Astrocyte of the hippocampus (primary cell): ENCODE data around the gene NWD2.

ENCODE experiments used
- DNase-seq: peaks from one replicate; pipeline ENCODE4 v3.0.0; 2011; ENCODE audit warnings: low read depth, low spot score

The NWD2 gene

DNA sequence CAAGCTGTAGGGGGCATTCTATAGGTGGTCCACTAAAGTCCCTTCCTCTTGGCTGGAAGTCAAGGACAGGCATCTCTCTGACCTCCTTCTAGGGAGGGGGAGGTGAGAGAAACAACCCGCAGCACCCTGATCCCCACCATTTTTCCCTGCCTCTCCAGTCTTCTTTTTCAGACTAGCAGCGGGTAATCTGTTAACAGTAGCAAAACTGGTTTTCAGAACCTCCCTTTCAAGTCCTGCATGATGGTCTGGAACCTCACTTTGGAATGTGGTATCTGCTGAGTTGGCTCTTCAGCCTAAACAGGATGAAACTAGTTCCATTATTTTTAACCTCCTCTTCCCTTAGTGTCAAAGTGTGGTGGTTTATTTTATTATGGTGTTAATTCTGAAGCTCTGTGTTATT lies 196.0 kb downstream of the NWD2 start:
- DNase-seq: no peak

- peak; percentile 3 for DNase-seq
Observed at GRCh38 chr4:37441231-37442061, 196.9 kb downstream of the NWD2 start.

GRCh38 chr4:37442062-37442323 lies 197.4 kb downstream of the NWD2 start:
- no peak for DNase-seq

DNA sequence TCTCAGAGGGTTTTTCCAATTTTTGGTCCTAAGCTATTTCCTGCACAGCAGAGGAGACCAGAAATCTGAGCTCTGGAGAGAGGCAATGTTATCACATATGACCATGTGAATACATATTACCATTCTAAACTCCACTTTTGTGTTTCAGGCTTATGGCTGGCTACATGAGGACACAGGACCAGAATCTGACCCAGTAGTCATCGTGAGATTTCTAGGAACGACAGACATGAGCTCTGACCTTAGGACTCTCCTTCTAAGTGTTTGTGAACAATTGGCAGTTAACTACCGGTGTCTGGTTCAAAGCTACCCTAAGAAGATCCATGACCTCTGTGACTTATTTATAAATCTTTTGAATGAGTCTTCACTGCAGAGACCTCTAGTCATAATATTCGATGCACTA lies 198.6 kb downstream of the NWD2 start:
- no peak for DNase-seq

DNA sequence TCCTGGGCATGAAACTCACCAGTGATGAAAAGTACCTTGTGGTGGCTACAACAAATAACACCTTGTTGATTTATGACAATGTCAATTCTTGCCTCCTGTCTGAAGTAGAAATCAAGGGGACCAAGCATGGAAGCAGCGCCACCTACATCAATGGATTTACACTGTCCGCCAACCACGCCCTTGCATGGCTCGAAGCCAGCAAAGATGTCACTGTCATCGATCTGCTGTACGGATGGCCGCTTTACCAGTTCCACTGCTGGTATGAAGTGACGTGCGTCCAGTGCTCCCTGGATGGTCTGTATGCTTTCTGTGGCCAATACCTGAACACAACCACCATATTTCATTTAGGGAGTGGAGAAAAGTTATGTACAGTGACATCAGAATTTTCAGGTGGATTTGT lies 200.5 kb downstream of the NWD2 start:
- DNase-seq: no peak

DNA sequence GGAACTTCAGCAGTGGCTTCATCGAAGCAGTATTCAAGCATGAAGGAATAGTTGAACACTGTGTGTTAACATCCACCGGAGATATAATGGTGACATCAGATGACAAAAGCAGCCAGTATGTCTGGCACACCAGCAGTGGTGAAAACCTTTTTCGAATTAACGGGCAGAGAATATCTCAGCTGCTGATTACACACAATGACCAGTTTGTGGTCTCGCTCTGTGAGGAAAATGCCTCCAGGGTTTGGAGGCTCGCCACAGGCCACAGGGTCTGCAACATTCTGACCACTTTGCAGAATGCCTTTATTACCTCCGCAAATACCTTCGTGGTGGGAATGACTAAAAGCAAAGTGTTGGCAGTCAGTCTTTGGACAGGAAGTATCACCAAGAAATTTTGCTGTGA lies 201.5 kb downstream of the NWD2 start:
- peak; percentile 88 for DNase-seq

DNA sequence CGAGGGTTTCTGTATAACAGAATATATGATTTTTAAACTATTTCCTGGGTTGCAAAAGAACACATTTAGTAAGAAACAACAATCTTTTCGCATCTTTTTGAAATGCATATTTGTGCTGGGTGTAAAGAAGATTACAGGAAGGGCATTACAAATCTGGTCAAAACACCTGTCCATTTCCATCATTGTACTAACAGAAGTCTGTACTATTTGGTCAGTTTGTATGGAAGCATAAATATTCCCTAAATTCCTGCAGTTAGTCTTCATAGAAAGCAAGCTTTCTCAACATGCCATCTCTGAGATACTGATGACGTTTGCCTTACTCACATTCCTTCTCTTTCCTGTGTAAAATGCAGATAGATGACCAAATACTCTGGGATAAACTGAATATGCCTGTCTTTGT lies 203.3 kb downstream of the NWD2 start:
- no peak for DNase-seq

DNA sequence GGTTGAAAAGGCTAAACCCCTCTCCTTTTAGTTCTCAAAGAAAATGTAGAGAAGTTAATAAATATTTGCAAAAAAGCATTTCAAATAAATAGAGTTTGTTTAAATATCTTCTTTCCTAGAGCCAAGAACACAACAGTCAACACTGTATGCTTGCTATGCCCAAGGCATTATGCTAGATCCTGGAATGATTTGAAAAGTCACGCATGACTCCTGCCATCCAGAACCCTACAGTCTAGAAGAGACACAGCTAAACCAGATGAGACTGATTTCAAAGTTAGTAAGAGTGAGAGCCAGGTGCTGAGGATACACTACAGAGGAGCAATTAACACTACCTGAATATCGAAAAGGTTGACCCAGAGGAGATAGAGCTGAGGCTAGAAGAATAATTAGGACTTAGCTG lies 205.8 kb downstream of the NWD2 start:
- no peak for DNase-seq

DNA sequence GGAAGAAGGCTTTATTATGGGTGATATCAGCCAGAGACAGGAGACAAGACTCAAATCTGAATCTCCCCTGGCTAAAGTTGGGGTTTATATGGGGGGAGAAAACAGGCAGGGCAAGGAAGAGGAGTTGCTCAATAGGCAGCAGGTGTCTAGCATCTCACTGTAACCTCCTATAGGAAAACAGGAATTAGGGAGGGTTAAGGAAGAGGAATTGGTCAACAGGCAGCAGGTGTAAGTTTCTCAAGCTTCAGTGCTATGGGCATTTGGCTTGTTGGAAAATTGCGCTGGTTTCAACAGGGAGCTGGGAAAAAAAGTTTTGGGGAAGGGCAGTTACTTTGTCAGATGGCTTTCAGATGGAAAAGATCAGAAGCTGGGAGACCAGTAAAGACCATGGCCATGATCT lies 206.4 kb downstream of the NWD2 start:
- DNase-seq: no peak

DNA sequence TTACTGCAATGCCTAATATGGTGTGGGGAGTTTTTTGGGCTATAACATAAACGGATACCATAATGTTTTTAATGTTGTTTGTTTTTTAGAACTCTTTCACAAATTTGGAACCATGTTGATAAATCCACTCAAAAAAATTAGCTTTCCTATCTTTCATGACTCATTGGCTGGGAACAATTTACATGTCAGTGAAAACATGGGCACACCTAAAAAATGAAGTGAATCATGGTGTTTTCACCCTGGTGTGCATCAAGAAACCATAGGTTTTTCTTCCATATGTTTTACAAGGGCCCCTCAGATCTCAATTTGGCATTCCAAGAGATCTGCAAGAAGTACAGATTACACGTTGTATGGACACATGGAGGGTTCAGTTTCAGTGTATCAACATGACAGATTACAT lies 207.1 kb downstream of the NWD2 start:
- DNase-seq: no peak

- peak; percentile 75 for DNase-seq
Observed at GRCh38 chr4:37452952-37453280, 208.4 kb downstream of the NWD2 start.

- peak; percentile 72 for DNase-seq
Observed at GRCh38 chr4:37453281-37453998, 208.9 kb downstream of the NWD2 start.

DNA sequence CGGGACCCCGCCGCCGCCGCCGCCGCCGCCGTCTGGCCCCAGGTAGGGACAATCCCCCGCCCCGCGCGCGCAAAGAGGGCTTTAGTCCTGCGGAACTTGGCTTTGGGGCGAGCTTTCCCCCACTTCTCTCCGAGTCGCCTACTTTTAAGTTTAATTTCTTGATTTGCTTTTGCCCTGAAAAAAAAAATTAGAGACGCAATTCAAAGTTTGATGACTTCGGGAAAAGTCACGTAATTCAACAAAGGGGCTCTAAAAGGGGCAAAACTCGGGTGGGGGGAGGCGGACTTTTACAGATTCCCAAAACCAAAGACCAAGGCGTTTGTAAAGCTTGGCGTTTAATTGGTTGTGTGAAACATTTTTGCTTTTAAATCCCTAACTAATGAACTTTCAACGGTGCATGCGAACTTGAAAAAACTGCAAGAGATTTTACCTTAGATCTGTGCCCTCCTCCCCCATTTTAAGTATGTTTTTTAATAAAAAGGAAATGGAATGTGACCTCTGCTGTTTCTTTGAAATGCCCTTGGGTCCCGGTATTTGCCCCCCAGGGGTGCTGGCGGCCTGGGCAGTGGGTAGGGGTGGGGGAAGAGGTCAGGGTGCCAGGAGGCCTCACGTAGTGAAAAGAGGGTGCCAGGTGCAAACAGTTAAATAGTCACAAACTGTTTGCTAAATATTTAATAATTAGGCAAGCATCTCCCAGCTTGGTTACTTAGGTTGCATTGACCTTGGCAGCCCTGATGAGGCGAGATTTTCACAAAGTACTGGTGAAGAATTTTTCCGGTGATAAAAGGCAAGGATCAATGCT lies 209.7 kb downstream of the NWD2 start:
- DNase-seq: no peak

DNA sequence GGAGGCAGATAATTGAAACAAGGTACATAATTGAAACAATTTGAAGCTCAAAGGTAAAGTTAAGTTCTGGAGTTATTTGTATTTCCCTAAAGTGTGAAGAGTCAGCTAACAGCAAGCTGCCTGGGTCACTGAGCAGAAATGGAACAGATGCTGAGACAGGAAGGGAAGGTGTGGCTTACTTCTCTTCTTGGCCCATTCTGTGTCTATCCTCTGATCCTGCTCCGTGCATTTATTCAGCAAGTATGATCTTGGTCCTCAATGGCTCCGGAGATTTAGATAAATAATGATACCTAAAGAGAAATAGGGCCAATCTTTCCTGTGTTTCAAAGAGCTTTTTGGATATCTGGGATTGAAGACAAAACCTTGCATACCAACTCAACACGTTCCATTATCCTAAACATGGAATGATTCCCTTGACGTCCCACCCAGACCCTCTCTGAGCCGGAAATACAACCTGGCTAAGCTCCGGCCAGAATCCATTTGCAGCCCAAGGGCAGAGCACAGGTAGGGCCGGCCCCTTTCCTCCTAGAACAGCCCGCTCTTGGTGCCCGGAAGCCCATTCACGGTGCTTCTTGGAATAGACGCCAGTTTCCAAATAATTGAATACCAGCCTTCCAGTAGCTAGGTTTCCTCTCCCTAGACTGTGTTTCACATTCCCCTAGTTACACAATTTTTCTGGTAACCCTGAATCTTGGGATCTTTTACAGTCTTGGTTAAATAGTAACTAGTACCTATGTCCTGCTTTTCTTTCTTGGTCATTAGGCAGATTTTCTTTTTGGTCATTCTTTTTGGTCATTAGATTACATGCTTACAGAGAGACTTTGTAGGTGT lies 211.0 kb downstream of the NWD2 start:
- DNase-seq: no peak

GRCh38 chr4:37461801-37462200 lies 217.3 kb downstream of the NWD2 start:
- DNase-seq: no peak

DNA sequence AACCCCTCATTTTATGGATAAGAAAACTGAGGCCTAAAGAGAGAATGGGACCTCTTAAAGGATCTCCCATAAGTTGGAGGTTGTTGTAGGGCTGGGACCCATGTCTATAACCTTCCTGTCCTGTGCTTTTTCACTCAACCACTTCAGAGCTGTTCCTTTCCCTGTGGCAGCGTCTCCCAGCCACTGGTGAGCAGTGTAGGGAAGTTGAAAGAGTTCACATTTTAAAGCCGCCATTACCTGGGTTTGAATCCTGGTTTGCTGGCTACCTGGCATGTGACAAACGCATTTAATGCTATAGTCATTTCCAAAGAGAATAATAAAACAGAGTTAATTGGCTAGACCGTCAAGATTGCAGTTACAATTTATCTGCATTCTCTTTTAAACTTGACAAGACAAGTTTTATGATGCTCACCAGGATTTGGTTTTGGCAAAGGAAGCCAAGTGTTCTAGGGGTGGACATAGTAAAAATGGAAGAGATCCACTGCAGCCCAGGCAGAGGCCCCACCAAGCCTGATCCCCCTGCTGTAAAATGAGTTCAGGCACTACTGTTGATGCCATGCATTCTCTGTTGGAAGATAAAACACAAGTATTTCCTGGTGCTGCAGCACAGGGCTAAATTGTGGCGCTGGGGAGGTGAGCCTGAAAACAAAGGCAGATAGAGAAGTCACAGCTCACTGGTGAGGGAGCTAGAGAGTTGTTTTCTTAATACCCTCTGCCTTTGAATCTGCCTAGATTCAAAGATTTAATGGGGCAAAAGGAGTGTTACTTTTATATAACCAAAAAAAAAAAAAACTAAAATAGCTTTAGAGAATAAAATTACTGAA lies 218.7 kb downstream of the NWD2 start:
- no peak for DNase-seq

DNA sequence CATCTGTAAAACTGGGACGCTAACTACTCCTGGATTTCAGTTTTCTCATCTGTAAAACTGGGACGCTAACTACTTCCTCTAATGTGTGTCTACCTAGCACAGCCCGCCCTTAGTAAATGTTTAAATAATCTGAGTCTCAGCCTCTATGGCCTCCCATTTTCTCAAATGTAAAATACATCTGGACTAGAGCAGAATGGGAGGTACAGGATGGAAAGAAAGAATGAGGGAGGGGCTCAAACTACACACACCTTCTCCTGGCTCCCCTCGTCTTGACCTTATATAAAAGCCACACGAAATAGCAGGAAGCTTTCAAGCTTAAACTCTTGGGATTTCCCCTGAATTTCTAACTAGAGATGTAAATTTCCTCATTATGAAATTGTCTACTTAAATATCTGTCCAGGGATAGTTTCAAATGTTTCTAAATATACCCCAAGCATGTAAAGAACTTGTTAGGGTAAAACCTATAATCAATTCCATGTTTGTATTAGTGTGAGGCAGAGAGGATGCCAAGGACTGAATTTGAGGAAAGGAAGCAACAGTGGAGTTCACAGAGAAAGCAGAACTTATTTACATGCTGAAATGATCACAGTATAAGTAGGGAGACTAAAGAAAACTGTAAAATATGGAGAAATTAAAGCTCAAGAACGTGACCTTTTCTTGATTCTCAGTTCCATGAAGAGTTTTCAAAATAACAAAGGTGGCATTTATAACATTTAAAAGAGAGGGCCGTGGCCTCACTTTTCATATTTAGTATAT lies 220.0 kb downstream of the NWD2 start:
- DNase-seq: no peak

- no peak for DNase-seq
Observed at GRCh38 chr4:37465296-37465695, 220.8 kb downstream of the NWD2 start.

- DNase-seq: no peak
Observed at GRCh38 chr4:37465845-37466244, 221.3 kb downstream of the NWD2 start.

DNA sequence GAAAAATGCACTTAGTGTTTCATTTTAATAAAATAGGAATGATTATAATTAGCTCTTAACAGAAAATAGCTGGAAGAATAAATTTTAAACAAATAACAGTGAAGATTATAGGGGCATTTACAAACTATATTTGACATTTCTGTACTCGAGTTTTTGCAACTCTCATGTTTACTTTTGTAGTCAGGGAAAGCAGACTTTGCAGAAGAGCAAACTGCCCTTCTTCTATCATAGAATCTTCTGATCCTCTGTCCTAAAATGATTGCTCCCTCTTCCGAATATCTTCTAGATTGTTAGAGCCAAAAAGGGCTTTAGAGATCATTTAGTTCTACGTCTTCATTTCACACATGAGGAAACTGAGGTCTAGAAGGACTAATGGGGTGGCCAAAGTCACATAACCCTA lies 222.7 kb downstream of the NWD2 start:
- DNase-seq: no peak
